Endothelial cell of umbilical vein (primary cell): ENCODE data around the gene GNPDA1.

Experiments
- FOS ChIP-seq: IDR thresholded peaks from 2 replicates; pipeline ENCODE4 v1.6.1; 2011; ENCODE audit warnings: mild to moderate bottlenecking, low read length, moderate library complexity, borderline replicate concordance; ENCODE audit not compliant: insufficient read depth
- POLR2A ChIP-seq: IDR thresholded peaks from 2 replicates; pipeline ENCODE4 v1.6.1; 2012; ENCODE audit warnings: low read depth, mild to moderate bottlenecking, control low read depth, low read length
- POLR2AphosphoS5 ChIP-seq: IDR thresholded peaks from 2 replicates; pipeline ENCODE4 v1.6.1; 2012; ENCODE audit warnings: low read depth, mild to moderate bottlenecking, control low read depth, low read length, moderate library complexity; ENCODE audit not compliant: insufficient read depth
- TF ChIP-seq, protein P1 (sequence below), 2 donors: IDR thresholded peaks; 1 replicate in 1 of 2; 2 replicates in 1 of 2; pipeline ENCODE4 v1.5.1; 2011; ENCODE audit warnings: low read length in 2 of 2, mild to moderate bottlenecking in 2 of 2, moderate library complexity in 2 of 2, control low read depth in 1 of 2, inconsistent platforms in 1 of 2, low read depth in 1 of 2; ENCODE audit not compliant: insufficient read depth in 1 of 2; ENCODE audit errors: extremely low read depth in 1 of 2
- TF ChIP-seq, protein P2 (sequence below): IDR thresholded peaks from 2 replicates; pipeline ENCODE4 v1.6.1; 2011; ENCODE audit not compliant: insufficient read depth, insufficient read length

GRCh38 chr5:141976176-141976575 lies 36.7 kb downstream of the GNPDA1 start:
- TF ChIP-seq, protein P1, sequence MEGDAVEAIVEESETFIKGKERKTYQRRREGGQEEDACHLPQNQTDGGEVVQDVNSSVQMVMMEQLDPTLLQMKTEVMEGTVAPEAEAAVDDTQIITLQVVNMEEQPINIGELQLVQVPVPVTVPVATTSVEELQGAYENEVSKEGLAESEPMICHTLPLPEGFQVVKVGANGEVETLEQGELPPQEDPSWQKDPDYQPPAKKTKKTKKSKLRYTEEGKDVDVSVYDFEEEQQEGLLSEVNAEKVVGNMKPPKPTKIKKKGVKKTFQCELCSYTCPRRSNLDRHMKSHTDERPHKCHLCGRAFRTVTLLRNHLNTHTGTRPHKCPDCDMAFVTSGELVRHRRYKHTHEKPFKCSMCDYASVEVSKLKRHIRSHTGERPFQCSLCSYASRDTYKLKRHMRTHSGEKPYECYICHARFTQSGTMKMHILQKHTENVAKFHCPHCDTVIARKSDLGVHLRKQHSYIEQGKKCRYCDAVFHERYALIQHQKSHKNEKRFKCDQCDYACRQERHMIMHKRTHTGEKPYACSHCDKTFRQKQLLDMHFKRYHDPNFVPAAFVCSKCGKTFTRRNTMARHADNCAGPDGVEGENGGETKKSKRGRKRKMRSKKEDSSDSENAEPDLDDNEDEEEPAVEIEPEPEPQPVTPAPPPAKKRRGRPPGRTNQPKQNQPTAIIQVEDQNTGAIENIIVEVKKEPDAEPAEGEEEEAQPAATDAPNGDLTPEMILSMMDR (IDR thresholded peaks at IDR 0.05; ENCODE audit: extremely low read depth in 1 of 2, insufficient read depth in 1 of 2, low read depth in 1 of 2, low read length in 2 of 2): no peak
- no peak for TF ChIP-seq POLR2A
- TF ChIP-seq POLR2AphosphoS5: no peak
- TF ChIP-seq, protein P2, sequence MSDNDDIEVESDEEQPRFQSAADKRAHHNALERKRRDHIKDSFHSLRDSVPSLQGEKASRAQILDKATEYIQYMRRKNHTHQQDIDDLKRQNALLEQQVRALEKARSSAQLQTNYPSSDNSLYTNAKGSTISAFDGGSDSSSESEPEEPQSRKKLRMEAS: no peak
- TF ChIP-seq FOS: no peak
